Type B pancreatic cell (in vitro differentiated cells): ENCODE results near the gene KCTD13. TPM values are rescaled to one million over a fixed set of nuclear protein-coding genes. Genes with fewer than 3 reads are reported as not detected.
"Not testable (repeated sequence)": the region's sequence is repeated elsewhere in the genome, so short reads cannot be mapped to it uniquely, and the experiment has no call there.

Experiments used
- DNase-seq: peaks from one replicate; pipeline ENCODE4 v3.0.0; 2021; ENCODE audit warnings: mixed read lengths; ENCODE audit not compliant: unreplicated experiment; ENCODE audit errors: extremely low spot score
- H3K27ac Mint-ChIP-seq: 2 replicates; pipeline ENCODE4 v1.8.0; 2021; ENCODE audit warnings: mild to moderate bottlenecking, mixed read lengths
- H3K27me3 Mint-ChIP-seq: 2 replicates; pipeline ENCODE4 v1.8.0; 2021; ENCODE audit warnings: mixed read lengths
- H3K36me3 Mint-ChIP-seq: 2 replicates; pipeline ENCODE4 v1.8.0; 2021; ENCODE audit warnings: mixed read lengths
- H3K4me1 Mint-ChIP-seq: one replicate; pipeline ENCODE4 v1.8.0; 2021; ENCODE audit warnings: mixed read lengths; ENCODE audit not compliant: unreplicated experiment
- H3K4me3 Mint-ChIP-seq: 2 replicates; pipeline ENCODE4 v1.8.0; 2021; ENCODE audit warnings: mild to moderate bottlenecking, mixed read lengths
- H3K9me3 Mint-ChIP-seq: 2 replicates; pipeline ENCODE4 v1.8.0; 2021; ENCODE audit warnings: mixed read lengths
- total RNA-seq: library from RNA; stranded (reverse); gene quantifications from 2 replicates; pipeline ENCODE4 v1.2.1, GENCODE V29; 2021; ENCODE audit warnings: low replicate concordance
- TF ChIP-seq, protein P1 (sequence below): fragments of 200-600 bp; sonication (generic); conservative IDR thresholded peaks from 2 replicates; pipeline ENCODE4 v1.5.0; 2021; ENCODE audit warnings: antibody characterized with exemption, mild to moderate bottlenecking

The KCTD13 gene
- total RNA-seq, 1 donor from 2014 or later, result 20.6 TPM

DNA sequence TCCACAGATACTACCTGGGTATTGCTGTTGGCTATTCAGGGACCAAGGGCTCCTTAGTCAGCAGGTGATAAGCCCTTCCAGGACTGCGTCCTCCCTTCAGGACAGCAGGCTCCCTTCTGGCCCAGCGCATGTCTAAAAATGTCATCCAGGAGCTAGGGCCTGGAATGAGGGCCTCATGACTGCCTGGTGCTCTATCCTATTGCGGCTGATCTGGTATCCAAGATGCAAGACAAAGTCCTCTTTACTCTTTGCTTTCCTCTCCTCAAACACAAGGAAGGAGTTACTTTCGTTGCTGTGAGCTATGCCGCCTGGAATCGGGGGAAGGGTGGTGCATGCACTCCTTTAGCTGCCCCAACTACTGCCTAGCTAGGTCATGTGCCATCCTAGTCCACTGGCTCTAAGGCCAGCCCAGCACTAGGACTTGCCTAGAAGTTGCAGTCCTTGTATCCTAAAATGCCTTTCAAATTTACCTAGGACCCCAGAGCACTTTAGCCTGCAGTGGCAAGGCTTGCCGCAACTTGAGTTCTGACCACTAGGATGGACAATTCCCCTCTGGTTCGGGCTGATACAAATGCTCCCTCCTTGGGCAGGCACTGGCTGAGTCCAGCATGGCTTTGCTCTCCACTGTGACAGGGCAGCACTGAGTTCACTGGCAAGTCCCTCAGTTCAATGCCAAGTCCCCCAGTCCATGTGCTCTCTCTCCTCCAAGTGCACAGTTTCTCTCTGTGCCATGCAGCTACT lies 25.8 kb upstream of the KCTD13 start:
- H3K9me3 Mint-ChIP-seq, result no peaks in the 10 kb centered on the region
- DNase-seq, result no peak
- no peaks in the 10 kb centered on the region for H3K36me3 Mint-ChIP-seq
- H3K4me1 Mint-ChIP-seq, result no peaks in the 10 kb centered on the region
- TF ChIP-seq, protein P1, sequence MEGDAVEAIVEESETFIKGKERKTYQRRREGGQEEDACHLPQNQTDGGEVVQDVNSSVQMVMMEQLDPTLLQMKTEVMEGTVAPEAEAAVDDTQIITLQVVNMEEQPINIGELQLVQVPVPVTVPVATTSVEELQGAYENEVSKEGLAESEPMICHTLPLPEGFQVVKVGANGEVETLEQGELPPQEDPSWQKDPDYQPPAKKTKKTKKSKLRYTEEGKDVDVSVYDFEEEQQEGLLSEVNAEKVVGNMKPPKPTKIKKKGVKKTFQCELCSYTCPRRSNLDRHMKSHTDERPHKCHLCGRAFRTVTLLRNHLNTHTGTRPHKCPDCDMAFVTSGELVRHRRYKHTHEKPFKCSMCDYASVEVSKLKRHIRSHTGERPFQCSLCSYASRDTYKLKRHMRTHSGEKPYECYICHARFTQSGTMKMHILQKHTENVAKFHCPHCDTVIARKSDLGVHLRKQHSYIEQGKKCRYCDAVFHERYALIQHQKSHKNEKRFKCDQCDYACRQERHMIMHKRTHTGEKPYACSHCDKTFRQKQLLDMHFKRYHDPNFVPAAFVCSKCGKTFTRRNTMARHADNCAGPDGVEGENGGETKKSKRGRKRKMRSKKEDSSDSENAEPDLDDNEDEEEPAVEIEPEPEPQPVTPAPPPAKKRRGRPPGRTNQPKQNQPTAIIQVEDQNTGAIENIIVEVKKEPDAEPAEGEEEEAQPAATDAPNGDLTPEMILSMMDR, result peak; percentile 42
- H3K4me3 Mint-ChIP-seq, result no peak overlapping the region
- no peak overlapping the region for H3K27ac Mint-ChIP-seq
- H3K27me3 Mint-ChIP-seq, result no peaks in the 10 kb centered on the region

DNA sequence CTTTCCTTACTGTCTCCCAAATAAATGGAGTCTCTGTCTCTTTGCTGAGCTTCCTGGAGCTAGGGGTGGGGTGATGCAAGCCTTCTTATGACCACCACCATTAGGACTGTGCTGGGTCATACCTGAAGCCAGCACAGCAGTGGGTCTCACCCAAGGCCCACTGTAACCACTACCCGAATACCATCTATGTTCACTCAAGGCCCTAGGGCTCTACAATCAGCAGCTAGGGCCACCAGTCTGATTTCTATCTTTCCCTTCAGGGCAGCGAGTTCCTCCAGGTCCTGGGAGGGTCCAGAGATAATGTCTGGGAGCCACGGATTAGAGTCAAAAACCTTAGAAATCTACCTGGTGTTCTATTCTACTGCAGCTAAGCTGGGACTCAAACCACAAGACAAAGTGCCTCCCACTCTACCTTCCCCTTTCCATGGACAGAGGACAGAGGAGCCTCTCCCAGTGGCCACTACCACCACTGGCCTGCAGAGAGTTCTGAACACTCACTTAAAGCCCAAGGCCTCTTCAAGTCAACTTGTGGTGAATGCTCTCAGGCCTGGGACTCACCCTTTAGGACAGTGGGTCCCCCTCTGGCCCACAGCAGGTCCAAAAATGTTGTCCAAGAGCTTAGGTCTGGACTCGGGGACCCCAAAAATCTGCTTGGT lies 24.9 kb upstream of the KCTD13 start:
- H3K27me3 Mint-ChIP-seq, result no peaks in the 10 kb centered on the region
- H3K4me1 Mint-ChIP-seq, result no peaks in the 10 kb centered on the region
- no peak overlapping the region for H3K27ac Mint-ChIP-seq
- H3K9me3 Mint-ChIP-seq, result no peaks in the 10 kb centered on the region
- H3K36me3 Mint-ChIP-seq, result no peaks in the 10 kb centered on the region
- TF ChIP-seq, protein P1, result no peak
- no peak for DNase-seq
- no peak overlapping the region for H3K4me3 Mint-ChIP-seq

DNA sequence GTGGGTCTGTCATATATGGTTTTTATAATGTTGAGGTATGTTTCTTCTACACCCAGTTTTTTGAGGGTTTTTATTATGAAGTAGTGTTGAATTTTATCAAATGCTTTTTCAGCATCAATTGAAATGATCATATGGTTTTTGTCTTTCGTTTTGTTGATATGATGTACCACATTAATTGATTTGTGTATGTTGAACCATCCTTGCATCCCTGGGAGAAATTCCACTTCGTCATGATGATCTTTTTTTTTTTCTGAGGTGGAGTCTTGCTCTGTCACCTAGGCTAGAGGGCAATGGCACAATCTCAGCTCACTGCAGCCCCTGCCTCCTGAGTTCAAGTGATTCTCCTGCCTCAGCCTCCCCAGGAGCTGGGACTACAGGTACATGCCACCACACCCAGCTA lies 21.9 kb upstream of the KCTD13 start:
- Mint-ChIP-seq H3K36me3 (no peaks in the 10 kb centered on the region), H3K27ac (no peak overlapping the region), H3K9me3 (no peaks in the 10 kb centered on the region), H3K27me3 (no peaks in the 10 kb centered on the region), H3K4me1 (peaks cover 15% of the 10 kb centered on the region), H3K4me3 (no peak overlapping the region)
- TF ChIP-seq, protein P1, result no peak
- no peak for DNase-seq

DNA sequence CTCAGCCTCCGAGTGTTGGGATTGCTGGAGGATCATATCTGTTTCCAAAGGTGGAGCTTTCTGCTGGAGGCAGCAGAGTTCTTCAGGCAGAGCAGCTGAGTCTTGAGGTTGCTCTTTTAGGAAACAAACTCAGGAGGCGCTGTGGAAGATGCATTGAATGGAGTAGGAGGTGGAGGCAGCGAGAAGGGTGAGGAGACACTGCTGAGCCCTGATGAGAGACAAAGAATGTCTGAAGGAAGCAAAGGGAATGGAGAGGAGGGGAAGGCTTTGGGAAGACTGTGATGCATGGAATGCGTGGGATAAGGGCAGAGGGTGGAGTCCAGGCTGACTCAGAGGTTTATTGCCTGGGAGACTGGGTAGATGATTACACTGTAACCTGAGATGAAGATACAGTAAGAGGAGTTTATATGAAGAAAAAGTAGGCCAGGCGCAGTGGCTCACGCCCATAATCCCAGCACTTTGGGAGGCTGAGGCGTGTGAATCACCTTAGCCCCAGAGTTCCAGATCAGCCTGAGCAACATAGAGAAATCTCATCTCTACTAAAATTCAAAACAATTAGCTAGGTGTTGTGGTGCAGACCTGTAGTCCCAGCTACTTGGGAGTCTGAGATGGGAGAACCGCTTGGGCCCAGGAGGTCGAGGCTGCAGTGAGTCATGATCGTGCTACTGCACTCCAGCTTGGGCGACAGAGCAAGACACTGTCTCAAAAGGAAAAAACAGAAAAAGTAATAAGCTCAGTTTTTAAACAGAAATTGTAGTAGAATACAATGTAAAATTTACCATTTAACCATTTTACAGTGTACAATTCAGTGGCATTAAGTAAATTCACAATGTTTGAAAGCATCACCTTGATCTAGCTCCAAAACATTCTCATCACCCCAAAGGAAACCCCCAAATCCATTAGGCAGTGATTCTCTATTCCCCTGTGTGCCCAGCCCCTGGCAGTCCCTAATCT lies 18.1 kb upstream of the KCTD13 start:
- no peaks in the 10 kb centered on the region for H3K36me3 Mint-ChIP-seq
- peak overlapping the region; percentile 85 for H3K27ac Mint-ChIP-seq
- peaks cover 19% of the 10 kb centered on the region for H3K4me1 Mint-ChIP-seq
- DNase-seq, result no peak
- TF ChIP-seq, protein P1, result no peak
- no peaks in the 10 kb centered on the region for H3K9me3 Mint-ChIP-seq
- peak overlapping the region; percentile 41 for H3K4me3 Mint-ChIP-seq
- no peaks in the 10 kb centered on the region for H3K27me3 Mint-ChIP-seq

DNA sequence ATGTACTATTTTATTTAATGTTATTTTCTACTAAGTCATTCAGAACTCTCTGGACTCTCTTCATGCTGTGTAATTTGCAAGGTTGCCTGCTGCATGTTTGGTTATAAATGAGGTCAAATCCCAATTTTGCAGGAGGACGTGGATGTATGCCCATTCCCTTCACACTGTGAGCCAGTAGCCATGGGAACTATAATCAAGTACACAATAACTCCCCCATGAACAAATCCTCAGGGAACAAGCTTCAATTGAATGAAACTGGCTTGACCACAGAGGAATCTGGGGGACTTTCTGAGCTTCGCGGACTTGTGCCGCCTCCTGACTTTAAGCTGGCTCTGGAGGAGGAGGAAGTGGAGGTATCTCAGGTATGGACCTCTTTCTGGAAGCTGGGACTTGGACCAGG lies 14.6 kb upstream of the KCTD13 start:
- no peak for DNase-seq
- H3K27ac Mint-ChIP-seq, result no peak overlapping the region
- TF ChIP-seq, protein P1, result no peak
- no peaks in the 10 kb centered on the region for H3K9me3 Mint-ChIP-seq
- H3K36me3 Mint-ChIP-seq, result no peaks in the 10 kb centered on the region
- H3K4me3 Mint-ChIP-seq, result no peak overlapping the region
- peaks cover 19% of the 10 kb centered on the region for H3K4me1 Mint-ChIP-seq
- H3K27me3 Mint-ChIP-seq, result no peaks in the 10 kb centered on the region

DNA sequence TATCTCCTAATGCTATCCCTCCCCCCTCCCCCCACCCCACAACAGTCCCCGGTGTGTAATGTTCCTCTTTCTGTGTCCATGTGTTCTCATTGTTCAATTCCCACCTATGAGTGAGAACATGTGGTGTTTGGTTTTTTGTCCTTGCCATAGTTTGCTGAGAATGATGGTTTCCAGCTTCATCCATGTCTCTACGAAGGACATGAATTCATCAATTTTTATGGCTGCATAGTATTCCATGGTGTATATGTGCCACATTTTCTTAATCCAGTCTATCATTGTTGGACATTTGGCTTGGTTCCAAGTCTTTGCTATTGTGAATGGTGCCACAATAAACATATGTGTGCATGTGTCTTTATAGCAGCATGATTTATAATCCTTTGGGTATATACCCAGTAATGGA lies 5.7 kb upstream of the KCTD13 start:
- H3K4me1 Mint-ChIP-seq, result peaks cover 13% of the 10 kb centered on the region
- H3K4me3 Mint-ChIP-seq, H3K9me3 Mint-ChIP-seq, DNase-seq, H3K27ac Mint-ChIP-seq, H3K36me3 Mint-ChIP-seq, H3K27me3 Mint-ChIP-seq: not testable (repeated sequence)
